Measurements from ENCODE around the gene CFAP70. TPM values are rescaled to one million over a fixed set of nuclear protein-coding genes. Genes with fewer than 3 reads are reported as not detected.
"Not testable (repeated sequence)": the region's sequence is repeated elsewhere in the genome, so short reads cannot be mapped to it uniquely, and the experiment has no call there.

Gene CFAP70
- total RNA-seq, 1 experiment from 2014 or later, result 0.03 TPM

GRCh38 chr10:73340121-73340520 is 18.5 kb downstream of the CFAP70 start:
- DNase-seq (ENCODE audit: low read depth), result peak; percentile 50

DNA sequence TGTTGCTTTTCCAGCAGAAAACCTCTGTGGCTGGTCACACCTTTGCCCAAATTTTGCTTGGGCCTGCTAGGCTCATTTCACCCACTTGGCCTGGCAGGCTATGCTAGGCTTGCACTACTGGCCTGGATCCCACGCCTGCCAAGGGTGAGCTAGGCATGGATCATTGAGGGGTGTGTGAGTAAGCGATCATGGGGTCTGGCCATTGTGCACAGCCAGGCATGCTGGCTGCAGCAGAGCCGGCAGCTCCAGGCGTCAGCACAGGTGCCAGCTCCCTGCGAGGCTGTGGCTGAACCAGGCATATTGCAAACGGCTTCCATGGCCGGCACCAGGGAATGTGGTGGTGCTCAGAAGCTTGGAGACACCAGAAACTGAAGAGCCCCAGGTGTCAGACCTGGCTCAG is 19.2 kb downstream of the CFAP70 start:
- peak; percentile 30 for DNase-seq (ENCODE audit: low read depth)

DNA sequence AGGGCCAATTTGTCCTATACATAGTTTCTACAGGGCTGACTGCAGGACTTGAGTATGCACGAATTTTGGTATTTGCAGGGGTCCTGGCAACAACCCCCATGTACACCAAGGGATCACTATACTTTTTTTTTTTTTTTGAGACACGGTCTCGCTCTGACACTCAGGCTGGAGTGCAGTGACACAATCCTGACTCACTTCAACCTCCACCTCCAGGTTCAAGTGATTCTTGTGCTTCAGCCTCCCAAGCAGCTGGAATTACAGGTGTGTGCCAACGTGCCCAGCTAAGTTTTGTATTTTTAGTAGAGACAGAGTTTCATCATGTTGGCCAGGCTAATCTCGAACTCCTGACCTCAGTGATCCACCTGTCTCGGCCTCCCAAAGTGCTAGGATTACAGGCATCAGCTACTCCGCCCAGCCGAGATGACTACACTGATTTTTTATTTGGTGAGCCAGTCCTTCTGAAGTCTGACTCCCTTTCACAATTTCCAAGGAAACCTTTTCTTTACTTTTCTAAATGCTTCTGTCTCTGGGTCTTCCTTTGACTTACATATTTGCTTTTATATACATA is 19.8 kb downstream of the CFAP70 start:
- peak; percentile 62 for DNase-seq (ENCODE audit: low read depth)

DNA sequence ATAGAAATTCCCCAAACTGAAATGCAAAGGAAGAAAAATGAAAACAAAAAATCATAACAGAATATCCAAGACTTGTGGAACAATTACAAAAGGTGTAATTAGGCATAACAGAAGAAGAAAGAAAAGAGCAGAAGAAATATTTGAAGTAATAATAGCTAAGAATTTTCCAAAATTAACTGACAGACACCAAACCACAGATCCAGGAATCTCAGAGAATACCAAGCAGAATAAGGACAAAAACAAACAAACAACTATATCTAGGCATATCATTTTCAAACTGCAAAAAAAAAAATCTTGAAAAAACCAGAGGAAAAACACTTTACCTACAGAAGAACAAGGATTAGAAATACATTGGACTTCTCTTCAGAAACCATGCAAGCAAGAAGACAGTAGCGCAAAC is 25.5 kb downstream of the CFAP70 start:
- no peak for DNase-seq (ENCODE audit: low read depth)

- DNase-seq (ENCODE audit: low read depth), result no peak
Measured at GRCh38 chr10:73332379-73332778, 26.3 kb downstream of the CFAP70 start.

GRCh38 chr10:73328523-73328922 is 30.1 kb downstream of the CFAP70 start:
- DNase-seq (ENCODE audit: low read depth), result not testable (repeated sequence)

GRCh38 chr10:73325290-73325689 is 33.4 kb downstream of the CFAP70 start:
- not testable (repeated sequence) for DNase-seq (ENCODE audit: low read depth)

DNA sequence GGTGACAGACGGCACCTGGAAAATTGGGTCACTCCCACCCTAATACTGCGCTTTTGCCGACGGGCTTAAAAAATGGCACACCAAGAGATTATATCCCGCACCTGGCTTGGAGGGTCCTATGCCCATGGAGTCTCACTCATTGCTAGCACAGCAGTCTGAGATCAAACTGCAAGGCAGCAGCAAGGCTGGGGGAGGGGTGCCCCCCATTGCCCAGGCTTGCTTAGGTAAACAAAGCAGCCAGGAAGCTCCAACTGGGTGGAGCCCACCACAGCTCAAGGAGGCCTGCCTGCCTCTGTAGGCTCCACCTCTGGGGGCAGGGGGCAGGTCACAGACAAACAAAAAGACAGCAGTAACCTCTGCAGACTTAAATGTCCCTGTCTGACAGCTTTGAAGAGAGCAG is 35.1 kb downstream of the CFAP70 start:
- not testable (repeated sequence) for DNase-seq (ENCODE audit: low read depth)

DNA sequence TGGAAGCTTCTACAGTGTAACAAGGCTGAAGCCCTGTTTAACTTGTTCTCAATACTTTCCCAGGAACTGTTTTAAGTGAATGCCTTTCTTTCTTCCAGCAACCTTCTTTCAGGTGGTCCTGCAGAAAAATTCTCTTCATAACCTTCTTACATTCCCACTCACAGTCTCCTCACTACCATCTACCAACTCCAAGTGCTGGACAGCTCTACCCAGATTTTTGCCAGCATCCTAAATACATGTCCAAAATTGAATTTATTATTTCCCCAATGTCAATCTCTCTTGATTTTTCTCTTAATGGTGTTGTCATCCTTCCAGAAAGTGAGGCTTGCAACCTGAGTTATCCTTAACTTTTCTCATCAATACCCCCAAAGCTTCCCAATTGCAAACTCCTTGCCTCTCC is 48.2 kb downstream of the CFAP70 start:
- DNase-seq (ENCODE audit: low read depth), result no peak

DNA sequence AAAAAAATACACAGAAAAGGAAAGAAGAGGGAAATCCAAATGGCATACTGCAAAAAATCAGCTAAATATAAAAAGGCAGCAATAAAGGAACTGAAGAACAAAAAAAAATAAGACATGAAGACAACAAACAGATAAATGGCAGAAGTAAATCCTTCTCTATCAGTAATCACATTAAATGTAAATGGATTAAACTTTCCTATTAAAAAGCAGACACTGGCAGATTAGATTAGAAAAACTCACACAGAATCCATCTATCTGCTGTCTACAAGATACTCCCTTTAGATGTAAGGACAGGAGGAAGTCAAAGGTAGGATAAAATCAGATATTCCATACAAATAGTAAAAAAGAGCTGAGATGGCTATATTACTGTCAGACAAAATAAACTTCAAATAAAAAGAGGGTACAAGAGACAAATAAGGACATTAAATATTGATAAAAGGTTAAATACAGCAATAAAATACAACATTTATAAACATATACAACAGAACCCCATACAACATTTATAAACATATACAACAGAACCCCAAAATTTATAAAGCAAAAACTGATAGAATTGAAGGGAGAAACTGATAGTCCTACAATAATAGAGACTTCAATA is 51.4 kb downstream of the CFAP70 start:
- DNase-seq (ENCODE audit: low read depth), result no peak

GRCh38 chr10:73306171-73306708 is 52.4 kb downstream of the CFAP70 start:
- DNase-seq (ENCODE audit: low read depth), result no peak

DNA sequence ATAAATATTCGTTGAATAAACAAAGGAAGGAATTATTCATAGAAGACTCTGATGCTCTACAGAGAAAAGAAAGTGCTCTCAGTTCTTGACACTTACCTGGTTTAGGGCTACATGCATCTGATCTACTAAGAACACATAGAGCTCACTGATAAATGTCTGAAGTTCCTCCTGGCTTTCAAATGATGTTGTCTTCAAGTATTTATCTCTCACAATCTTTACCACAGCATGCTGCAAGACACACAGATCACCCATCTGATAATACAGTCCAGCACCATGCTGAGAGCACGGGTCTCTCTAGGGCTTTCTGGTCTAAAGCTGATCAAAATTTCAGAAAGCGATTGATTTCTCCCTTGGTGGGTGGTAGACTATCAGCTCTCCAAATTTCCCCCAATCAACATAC is 61.7 kb downstream of the CFAP70 start:
- no peak for DNase-seq (ENCODE audit: low read depth)

DNA sequence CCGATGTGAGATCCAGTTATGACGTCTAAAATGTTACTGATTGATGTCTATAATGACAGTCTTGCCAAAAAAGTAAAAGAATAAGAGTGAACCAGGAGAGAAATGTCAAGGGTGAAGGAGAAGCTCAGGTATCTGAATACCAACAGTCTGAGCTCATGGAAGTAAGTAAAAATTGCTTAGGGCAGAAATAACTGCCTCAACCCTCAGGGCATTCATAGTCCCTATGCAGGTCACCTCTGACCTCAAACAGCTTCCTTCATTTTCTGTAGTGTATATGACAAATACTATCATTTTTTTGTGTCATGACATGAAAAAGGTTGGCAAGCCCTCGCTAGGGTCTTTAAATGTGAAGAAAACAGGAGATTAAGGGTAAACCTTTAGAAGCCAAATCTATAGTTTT is 65.2 kb downstream of the CFAP70 start:
- no peak for DNase-seq (ENCODE audit: low read depth)

DNA sequence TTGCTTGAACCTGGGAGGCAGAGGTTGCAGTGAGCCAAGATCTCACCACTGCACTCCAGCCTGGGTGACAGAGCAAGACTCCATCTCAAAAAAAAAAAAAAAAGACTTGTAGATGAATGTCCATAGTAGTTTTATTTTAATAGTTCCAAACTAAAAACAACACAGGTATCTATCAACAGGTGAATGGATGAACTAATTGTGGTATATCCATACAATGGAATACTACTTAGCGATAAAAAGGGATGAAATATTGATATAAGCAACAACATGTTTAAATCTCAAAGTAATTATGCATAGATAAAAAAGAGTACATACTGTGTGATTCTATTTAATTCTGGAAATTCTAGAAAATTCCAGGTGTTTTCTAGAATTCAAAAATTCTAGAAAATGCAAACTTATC is 68.7 kb downstream of the CFAP70 start:
- DNase-seq (ENCODE audit: low read depth), result no peak

DNA sequence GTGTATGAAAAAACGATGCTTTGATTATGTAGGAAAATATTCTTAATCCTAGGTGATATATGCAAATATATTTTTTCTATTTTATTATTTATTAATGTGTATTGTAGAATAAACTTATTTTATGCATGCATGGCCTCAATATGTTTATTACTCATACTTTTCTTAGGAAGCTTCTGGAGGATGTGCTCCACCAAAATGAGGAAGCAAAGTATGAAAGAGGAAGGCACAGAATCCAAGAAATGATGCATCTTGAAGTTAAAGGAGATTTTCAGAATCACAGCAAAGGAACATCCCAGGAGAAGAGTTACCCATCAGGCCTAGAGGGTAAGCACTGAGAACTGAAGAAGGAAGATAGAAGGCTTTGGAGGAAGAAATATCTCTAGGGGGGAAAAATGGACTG is 71.2 kb downstream of the CFAP70 start:
- DNase-seq (ENCODE audit: low read depth), result no peak

- DNase-seq (ENCODE audit: low read depth), result no peak
Measured at GRCh38 chr10:73281097-73281496, 77.6 kb downstream of the CFAP70 start.

DNA sequence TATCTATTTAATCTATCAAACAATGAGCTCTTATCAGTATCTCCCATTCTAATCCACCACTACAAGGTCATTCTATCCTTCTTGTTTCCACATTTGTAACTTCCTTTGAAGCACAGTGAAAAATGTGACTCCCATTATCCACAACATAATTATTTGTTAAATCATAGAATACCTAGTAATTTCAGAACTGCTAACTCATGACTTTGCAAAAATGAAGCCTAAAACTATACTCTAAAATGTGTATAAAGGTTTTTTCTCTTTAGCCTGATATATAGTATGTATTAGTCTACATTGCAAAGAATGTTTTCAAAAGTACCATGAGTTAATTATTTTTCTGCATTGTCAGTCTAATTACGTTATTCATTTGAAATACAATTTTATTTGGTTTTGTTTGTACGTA is 94.2 kb downstream of the CFAP70 start:
- no peak for DNase-seq (ENCODE audit: low read depth)

DNA sequence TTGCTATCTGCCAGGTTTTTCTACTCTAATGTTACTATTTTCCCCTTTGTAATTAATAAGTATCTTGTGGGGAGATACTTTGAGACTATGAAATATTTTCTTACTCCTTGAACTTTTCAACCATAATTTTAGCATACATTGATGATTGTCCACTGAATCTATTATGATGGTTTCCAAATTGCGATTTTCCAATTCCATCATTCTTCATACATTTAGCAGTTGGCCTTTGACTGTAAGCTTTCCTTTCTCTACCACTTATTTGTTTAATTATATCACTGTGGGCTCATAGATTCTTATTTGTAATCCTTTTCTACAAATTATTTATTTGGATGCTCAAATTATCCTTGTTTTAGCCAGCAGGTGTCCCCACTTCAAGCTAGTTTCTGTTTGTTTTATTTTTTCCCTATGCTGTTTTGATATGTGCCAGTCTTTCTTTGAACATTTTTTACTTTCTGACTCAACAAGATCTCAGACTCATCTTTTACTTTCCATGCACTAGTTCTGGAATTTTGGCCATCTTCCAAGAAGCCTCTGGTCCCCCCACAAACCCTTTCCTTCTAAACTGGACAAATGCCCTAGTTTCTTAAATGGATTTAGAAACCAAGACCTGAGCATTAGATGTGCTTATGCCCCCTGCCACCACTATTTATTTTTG is 94.8 kb downstream of the CFAP70 start:
- DNase-seq (ENCODE audit: low read depth), result peak; percentile 69

- DNase-seq (ENCODE audit: low read depth), result no peak
Measured at GRCh38 chr10:73262880-73263555, 95.6 kb downstream of the CFAP70 start.

- DNase-seq (ENCODE audit: low read depth), result peak; percentile 89
Measured at GRCh38 chr10:73262105-73262730, 96.4 kb downstream of the CFAP70 start.

DNA sequence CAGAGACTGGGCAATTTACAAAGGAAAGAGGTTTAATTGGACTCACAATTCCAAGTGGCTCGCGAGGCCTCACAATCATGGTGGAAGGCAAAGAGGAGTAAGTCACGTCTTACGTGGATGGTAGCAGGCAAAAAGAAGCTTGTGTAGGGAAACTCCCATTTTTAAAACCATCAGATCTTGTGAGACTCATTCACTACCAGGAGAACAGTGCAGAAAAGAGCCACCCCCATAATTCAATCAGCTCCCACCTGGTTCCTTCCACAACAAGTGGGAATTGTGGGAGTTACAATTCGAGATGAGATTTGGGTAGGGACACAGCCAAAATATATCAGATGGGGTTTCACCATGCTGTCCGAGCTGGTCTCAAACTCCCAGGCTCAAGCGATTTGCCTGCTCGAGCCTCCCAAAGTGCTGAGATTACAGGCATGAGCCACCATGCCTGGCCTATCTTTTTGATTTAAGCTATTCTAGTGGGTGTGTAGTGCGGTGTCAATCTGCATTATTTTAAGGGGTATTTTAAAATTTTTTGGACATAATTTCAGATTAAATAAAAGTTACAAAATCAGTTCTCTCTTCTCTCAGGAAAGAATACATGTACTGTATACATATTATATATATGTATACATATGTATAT is 97.2 kb downstream of the CFAP70 start:
- DNase-seq (ENCODE audit: low read depth), result no peak

All from HT1080 (cell line).